AG10803 (cell line): ENCODE results near the gene ACRBP.

Source experiments
- DNase-seq: peaks from one replicate; pipeline ENCODE4 v3.0.0; 2010; ENCODE audit warnings: low read depth
- H3K4me3 ChIP-seq: 2 replicates; pipeline ENCODE4 v1.5.1; 2011; ENCODE audit warnings: mild to moderate bottlenecking, low read length, control low read depth
- CTCF ChIP-seq: conservative IDR thresholded peaks from 2 replicates; pipeline ENCODE4 v1.5.1; 2011; ENCODE audit warnings: mild to moderate bottlenecking, low read length, control low read depth, inconsistent platforms

ACRBP gene

GRCh38 chr12:6615802-6616201 lies 31.4 kb downstream of the ACRBP start:
- DNase-seq, result no peak
- H3K4me3 ChIP-seq, result no peak overlapping the region
- TF ChIP-seq CTCF, result no peak

GRCh38 chr12:6614513-6615172 lies 32.6 kb downstream of the ACRBP start:
- H3K4me3 ChIP-seq, result no peak overlapping the region
- TF ChIP-seq CTCF, result no peak; the same call in 1 of the 2 replicates
- no peak for DNase-seq

GRCh38 chr12:6613776-6614512 lies 33.3 kb downstream of the ACRBP start:
- TF ChIP-seq CTCF, result peak; percentile 16; the same call in 1 of the 2 replicates
- no peak overlapping the region for H3K4me3 ChIP-seq
- peak; percentile 96 for DNase-seq

- no peak for TF ChIP-seq CTCF
- peak; percentile 70 for DNase-seq
- H3K4me3 ChIP-seq, result peak overlapping the region; percentile 26; the same call in 1 of the 2 replicates
These were observed 34.0 kb downstream of the ACRBP start for GRCh38 chr12:6613015-6613775.

GRCh38 chr12:6612652-6613014 lies 34.6 kb downstream of the ACRBP start:
- DNase-seq, result no peak
- no peak overlapping the region for H3K4me3 ChIP-seq
- no peak for TF ChIP-seq CTCF

- H3K4me3 ChIP-seq, result no peak overlapping the region
- no peak for DNase-seq
- no peak for TF ChIP-seq CTCF
These were observed 35.0 kb downstream of the ACRBP start for GRCh38 chr12:6612247-6612646.
